ENCODE data around the gene KIF5C. TPM values are rescaled to one million over a fixed set of nuclear protein-coding genes. Genes with fewer than 3 reads are reported as not detected.

KIF5C gene
- total RNA-seq = 398 TPM

DNA sequence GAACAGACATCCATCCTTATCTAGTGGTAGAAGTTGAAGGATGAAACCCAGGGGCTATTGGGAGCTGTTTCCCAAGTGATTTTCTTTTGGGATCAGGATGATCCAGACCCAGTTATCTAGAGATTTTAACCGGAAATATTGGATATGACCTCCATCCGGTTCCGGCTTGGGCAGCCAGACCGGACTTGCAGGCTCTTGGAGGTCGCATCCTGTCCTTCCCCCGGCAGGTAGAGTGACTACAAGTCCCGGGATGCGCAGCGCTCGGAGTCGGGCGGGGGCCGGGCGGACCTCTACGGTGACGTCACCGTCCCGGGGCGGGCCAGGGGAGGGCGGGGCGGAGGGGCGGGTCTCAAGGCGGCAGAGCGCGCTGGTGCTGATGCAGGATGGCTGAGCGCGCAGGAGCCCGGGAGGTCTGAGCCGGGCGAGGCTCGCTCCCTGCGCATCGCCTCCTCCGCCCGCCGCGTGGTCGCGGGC lies at the start of gene KIF5C:
KIF5C (plus strand) TSS at position 360 of the 474 bp plus-strand sequence. CDS start 391 bp downstream, outside the sequence.

DNA sequence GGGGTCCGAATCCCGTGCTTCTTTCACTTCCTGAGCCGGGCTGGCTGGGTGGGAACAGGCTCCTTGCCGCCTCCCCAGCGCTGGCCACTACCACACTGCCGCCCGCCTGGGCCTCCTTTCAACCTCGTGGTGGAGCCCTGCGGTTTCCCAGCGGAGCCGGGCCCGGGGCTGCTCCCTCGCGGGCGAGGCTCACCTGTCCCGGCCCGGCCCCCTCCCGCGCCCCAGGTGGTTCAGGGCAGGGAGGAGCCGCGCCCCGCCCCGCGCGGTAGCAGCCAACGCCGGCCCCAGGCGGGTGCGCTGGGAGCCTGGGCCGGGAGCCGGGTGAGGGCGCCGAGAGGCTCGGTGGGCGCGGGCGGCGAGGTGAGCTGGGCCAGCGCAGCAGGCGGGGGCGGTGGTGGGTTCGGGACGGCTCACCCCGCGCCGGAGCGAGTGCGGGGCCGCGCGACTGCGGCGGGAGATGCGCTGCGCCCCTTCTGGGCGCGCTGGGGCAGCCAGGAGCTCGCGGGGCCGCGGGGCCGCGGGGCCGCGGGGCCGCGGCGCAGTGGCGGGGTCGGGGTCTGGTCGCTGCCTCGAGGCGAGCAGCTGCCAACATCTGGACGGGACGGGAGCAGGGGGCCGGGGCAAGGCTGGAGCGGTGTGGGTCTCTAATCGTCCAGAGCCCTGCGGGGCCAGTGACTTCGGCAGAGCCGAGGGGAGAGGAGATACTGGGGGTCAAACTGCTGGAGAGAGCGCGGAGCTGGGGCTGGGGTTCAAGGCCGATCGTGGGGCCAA lies 163.6 kb downstream of the KIF5C start, which contains the start of gene LYPD6B:
LYPD6B (plus strand) TSS at position 258 of the 771 bp plus-strand sequence. CDS start 92,250 bp downstream, outside the sequence.

Small RNA genes within 50 kb of the gene (small RNA-seq; reads per million reads assigned to genes)
- gene RNU2-9P (ENCODE audit: low replicate concordance) (0.18 reads per million), gene UBBP3 (ENCODE audit: low replicate concordance) (not detected)

Other genes starting within 250 kb of the KIF5C start
- gene EPC2, start 230.5 kb upstream of the KIF5C start, total RNA-seq = 98.0 TPM
- gene LYPD6B, start 163.5 kb downstream of the KIF5C start, total RNA-seq = 13.8 TPM